ENCODE data around the gene KIZ.

Gene KIZ

DNA sequence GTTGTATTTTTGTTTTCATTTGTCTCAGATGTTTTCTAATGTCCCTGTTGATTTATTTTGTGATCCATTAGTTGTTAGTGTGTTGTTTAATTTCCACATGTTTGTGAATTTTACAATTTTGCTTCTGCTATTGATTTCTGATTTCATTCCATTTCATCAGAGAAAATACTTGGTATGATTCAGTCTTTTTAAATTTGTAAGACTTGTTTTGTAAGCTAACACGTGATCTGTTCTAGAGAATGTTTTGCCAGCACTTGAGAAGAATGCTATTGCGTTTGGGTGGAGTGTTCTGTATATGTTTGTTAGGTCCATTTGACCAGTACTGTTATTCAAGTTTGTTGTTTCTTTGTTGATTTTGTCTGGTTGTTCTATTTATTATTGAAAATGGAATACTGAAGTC lies 53.9 kb downstream of the KIZ start:
- DNase-seq: no peak

DNA sequence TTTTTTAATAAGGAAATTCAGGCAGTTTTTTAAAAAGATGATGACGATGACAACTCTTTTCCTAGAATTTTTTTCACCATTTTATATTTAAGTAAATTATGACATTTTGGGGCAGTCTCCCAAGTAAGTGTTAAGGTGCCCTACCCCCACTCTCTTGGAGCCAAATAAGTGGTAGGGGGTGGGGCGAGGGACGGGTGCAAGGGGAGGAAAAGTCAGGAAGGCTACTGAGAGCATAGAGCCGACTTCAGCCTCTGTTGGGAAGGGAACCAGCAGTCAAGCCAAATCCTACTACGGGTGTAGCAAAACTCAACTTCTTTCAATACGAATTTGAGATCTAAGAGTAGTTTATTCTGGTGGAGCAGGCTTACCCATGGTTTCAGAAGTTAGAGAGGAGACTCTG lies 54.4 kb downstream of the KIZ start:
- no peak for DNase-seq

DNA sequence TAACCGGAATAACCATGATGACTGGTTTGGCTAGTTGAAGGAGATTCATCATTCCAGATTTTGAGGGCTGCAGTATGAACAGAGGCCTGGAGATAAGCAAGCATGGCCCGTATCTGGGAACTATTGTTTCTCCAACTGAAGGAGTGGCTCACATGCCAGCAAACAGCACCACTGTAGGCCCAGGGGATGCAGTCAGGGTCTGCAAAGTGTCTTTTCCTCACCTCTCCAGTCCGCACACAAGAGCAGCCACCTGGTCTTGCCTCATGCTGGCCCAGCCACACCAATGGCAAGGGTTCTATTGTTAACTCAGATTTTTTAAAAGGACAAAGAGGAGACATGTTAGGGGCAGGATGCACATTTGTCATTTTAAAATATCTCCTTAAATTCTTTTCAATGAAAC lies 55.1 kb downstream of the KIZ start:
- no peak for DNase-seq

DNA sequence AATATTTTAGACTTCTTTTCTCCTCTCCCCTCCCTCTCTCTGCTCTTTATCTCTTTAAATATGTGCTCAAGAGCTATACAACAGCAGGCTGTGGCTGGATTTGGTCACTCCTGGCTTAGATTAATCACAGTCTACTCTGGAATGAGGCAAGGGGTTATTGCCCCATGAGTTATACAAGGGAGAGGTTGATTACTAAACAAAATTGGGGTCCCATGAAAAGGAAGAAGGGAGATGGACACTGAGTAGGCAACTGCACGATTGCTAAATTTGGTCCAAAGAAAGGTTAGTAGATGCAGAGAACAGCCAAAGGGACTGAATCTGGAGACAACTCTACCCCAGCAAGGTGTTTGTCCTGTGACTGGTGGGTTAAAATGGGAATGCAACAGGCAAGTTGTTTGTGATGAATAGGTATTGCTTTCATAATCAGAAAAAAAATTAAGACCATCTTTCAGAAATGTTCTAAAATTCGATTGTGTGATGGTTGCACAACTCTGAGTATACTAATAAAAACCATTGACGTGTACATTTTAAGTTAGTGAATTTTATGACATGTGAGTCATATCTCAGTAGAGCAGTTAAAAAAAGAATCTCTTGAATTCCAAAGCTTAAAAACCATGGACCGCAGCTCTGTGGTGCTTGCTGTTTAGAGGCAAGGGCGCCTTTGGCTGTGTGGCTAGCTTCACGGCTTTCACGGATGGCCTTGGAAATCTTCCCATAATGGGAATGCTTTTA lies 57.1 kb downstream of the KIZ start:
- DNase-seq: no peak

DNA sequence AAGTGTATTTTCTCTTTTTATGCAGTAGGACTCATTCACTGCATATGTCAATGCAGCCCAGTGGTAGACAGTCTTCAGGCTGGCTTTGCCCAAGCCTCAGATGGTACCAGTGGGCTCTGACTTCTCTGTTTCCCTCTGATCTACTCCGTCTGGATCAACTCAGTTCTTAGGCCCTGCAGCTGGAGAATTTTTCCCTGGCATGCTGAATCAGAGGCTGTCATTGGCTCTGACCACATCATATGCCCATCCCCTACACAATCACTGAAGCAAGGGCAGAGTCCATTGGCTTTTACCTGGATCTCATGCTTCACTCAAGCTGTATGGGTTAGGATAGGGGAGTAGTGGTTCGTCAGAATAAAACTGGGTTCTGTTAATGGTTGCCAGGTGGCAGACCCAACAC lies 57.8 kb downstream of the KIZ start:
- DNase-seq: no peak

DNA sequence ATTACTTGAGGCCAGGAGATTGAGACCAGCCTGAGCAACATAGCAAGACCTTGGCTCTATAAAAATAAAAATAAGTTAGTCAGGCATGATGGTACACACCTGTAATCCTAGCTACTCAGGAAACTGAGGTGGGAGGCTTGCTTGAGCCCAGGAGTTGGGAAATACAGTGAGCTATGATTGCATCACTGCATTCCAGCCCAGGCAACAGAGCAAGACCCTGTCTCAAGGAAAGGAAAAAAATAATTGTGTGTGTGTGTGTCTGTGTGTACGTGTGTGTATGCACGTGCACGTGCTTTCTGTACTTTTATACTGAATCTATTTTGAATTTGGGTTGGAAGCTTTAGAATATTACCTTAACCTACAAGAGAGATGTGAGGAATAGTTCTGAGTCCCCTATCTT lies 58.9 kb downstream of the KIZ start:
- no peak for DNase-seq

DNA sequence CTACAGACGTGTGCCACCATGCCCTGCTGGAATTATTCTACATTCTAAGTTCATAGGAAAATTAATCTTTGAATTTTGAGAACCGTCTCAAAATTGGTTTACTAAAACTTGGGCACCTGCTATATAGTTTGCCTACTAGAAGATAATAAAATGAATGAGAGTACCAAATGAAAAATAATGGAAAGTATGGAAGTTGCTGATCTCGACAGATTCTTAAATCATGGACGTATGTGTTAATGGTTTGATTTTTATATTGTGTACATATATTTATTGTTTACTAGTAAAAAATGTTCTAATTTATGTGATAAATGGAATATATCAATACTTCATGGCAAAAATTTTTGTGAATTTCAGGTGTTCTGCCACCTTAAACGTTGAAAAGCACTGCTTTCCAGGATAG lies 60.0 kb downstream of the KIZ start:
- DNase-seq: no peak

DNA sequence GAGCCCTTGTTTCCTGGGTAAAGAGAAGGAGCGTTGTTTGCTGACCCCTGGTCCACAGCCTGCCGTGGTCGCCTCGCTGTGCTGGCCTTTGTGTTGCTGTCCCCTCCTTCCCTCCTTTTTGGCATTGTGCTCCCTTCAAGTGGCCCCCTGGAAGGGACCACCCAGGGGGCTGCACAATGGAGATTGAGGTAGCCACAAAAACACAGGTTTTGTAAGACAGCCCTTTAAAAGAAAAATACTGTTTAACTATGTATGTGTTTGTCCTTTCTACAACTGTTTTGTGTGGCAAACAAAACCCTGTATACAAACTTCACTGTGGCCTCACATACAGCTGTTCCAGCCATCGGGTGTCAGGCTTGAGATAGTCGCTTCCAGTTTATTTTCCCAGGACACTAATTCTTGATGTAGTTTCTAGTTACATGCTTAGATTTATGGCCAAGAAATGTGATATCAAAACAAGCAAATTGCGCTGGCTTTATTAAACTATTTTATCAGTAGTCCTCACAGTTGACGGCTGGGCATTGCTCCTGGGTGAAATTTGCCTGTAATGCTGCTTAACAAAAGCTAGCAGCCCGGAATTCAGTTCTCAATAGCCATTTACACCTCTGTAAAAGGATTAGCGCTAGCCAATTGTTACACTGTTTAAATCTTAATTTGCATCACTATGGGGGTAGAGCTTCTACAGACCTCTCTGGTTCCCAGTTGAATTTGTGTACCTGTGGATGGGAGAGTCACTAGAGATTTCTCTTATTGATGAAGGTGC lies 64.1 kb downstream of the KIZ start:
- peak; percentile 84 for DNase-seq

DNA sequence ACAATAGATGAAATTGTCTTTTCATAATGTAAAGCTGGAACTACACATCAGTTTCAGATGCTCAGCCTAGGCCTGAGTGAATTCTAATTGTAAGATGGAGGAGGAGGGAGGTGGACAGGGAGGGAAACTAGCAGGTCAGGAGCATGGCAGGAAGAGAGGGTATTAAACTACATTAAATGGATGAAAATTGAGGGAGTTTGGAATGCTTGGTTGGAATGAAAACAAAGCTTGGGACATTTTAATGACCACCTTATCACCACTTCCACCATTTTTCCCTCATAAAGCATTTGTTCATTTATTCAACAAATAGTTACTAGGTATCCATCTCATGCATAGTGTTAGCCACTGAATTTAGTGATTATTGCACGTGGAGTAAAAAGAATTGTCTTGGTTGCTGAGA lies 65.0 kb downstream of the KIZ start:
- DNase-seq: no peak

DNA sequence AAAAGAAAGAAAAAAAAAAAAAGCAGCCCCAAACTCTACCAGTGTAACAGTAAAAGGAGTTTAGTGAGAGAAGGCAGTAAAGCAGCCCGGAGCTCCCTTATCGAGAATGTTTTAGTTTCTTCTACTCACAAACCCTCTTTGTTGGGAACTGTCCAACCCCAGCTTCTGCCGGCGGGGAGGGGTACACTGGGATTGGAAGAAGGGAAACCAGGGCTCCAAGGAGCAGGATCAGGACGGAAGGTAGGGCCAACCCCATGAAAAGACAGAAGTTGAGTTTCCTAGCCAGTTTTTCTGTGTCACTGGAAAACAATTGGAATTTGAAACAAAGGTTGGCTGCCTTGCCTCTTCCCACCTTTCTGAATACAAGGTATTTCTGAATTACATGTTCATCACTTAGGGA lies 66.0 kb downstream of the KIZ start:
- no peak for DNase-seq

DNA sequence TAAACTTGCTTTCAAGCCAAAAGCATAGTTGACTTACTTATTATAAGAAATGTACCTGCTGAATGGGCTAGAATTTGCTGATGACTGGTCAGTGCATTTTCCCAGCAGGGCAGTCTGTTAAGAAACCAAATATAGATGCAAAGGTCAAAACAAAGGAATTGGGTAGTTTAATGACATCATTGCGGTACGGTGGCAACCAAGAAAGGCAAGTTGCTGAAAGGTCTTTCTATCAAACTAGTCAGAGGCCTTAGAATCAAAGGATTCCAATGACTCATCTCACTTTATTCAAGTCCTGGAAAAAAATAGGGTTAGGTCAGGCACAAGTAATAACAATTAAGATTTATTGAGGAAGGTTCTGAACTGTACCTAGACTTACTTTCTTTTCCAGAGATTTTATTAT lies 76.4 kb downstream of the KIZ start:
- no peak for DNase-seq

DNA sequence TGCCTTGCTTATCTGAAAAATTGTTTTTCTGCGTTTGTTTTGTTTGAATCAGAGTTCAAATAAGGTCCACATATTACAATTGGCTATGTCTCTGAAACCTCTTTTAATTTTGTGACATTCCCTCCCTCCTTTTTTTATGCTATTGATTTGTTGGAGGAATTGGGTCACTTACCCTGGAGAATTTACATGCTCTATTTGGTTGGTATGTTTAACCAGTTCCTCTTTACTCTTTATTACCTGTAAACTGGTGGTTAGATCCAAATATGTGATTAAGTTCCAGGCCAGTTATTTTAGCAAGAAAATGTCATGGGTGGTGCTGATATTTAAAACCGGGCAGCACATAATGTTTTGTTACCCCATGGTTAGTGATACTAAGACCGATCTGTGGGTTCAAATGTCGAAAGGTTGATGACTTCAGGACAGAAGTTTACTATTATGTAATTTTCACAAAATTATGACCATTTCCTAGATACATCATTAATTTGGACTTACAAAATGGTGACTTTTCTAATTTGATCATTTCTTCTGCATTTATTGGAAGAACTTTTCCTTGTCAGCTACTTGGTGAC lies 77.3 kb downstream of the KIZ start:
- no peak for DNase-seq

DNA sequence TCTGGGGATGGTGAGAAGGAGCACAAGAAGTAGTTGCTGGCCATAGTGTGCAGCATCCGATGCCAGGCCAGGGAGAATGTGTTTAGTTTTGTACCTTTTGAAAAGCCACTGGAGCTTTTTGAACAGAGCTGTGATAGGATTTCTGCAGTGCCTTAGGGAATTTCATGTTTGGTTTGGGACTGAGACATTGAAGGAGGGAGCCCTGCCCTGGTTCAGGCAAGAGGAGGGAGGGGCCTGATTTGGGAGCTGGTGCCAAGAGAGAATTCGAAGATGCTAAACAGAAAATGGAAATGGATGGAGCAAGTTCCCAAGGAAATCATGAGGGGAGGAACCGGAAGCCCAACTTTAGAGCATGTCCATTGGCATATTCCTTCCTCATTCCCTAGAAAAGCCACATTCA lies 80.7 kb downstream of the KIZ start:
- DNase-seq: no peak

DNA sequence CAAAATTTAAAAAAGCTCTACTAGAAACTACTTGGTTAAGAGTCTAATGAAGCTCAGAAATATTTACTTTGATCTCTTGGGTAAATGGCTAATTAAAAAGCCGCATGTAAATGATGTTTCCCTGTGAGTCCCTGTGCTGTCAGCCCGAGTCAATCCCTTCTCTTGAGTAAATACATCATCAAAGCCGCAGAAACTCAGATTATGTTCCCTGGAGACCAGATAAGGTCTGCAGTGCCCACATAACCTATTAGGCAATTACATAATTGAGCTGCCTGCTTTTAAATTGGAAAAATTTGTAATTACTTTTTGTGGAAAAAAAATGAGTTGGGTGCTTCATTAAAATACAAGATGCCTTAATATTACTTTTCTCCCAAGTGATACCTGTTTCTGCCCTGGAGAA lies 83.1 kb downstream of the KIZ start:
- no peak for DNase-seq

DNA sequence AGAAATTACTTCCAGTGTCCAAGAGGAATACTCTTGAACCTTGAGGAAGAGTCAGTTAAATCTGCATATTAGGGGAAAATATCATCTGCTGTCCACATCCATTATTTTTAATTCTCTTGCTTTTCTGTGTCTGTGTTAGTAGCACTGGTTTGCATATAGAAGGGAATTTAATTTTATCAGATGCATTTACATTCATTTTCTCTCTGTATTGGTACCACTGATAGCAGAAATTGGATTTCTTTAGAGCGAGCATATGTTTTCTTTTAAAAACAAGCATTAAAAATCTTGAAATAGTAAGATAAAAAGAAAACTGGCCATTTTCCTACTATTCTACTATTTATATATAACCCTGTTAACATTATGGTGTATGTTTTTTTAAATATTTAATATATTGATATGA lies 83.8 kb downstream of the KIZ start:
- no peak for DNase-seq

DNA sequence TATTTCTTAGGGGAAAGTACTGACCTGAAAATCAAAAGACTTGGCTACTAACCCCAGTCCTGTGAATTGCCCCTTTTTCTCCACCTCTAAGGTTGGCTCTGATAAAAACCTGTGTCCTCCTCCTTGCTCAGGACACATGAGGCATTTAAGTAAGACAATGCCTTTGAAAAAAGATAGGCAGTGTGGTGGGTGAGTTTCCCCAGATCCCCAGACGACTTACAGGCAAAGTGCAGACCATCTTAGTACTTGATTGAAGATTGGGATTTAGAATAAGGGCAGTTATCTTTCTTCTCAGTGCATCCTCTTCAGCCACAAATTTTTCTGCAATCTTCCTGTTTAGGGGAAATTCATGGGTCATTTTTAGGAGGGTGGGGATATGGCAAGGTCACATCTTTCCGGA lies 87.8 kb downstream of the KIZ start:
- DNase-seq: no peak

DNA sequence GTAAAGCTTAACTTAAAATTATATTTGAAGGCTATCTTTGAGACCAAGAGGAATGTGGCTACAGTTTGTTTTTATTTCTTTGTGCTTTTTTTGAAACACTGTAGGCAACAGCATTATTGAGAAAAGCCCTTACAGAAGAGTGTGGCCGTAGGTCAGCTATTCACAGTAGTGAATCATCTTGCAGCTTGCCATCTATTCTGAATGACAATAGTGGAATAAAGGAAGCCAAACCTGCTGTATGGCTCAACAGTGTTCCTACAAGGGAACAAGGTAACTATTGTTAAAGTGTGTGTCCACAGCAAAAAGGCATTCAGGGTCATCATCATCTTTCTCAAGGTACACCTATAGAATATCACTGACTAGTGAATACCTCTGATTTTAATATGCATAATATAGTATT lies 88.5 kb downstream of the KIZ start:
- DNase-seq: no peak

DNA sequence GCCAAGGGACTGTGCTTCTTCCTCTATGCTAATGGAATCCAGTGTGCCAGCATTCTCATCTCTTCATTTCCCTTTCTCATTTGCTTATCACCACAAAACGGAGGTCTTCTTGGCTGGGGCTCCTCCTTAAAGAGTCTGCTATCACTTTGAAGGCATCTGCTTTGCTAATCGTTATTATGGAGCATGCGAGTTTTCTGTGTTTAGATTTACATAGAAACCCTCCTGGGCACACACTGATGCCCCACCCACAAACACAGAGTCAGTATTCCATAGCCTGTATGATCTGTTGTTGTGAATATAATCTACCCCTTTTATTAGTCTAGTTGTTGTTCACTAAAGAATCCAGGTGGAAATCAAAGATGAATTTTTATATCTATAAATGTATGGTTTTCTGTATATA lies 93.8 kb downstream of the KIZ start:
- DNase-seq: no peak

DNA sequence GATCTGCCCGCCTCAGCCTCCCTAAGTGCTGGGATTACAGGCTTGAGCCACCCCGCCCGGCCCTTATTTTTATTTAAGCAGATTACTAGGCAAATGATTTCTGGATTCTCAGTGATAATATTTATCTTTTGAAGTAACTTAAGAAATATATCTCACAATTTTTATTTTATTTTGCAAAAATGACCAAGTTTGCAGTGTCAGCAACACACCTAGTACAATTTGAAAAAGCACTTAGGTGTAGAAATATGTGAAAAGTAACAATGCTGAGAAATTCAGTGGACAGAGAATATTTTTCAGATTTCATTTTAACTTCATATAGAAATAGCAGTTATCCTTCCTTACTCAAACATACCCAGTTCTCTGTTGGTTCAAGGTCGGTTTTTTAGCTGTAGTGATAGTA lies 98.3 kb downstream of the KIZ start:
- no peak for DNase-seq

DNA sequence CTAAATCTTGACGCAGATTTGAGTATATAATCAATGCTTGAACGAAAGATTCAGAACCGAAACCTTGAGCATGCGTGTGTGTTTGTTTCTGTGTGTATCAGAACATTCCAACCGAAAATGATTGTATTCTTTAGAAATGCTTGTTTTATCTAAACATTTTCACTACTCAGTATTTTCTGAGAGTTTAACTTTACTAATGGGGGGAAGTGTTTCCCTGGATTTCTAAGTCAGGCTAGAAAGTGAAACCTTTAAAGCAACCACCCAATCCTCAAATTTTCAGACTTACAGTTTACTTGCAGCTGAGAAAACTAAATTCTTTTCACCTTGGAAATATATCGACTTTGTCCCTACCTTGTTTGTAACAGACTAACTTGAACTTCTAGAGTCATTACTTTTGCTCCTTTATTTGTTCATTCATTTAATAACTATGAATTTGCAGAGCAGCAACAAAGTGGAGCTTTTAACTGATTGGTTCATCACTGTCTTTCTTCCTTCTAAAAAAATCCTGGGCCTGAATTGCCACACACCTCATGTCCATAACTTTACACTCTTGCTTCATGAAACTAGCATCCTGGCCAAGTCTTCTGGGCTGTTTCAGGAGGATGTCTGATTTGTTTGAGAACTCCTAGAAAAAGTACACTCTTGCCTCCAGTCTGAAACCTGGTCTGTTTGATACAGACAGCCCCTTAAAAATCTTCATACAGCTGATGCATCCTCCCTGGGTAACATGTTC lies 99.5 kb downstream of the KIZ start:
- no peak for DNase-seq

DNA sequence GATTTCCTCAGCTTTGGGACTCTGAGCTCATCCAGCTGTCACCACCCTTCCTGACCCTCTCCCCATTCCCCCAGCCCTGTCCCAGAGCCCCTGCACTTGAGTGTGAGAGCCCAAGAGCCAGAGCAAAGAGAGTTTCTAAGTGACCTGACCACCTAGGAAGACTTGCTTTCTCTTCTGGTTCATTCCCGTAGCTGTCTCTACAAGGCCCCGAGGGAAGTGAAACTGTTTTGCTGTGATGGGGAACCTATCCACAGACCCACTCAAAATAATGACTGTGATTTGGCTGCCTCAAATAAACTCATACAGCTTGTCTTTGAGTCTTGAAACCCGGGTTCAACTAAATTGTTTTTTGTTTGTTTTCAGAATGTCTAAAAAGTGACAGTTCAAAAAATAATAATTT lies 102.6 kb downstream of the KIZ start:
- no peak for DNase-seq

DNA sequence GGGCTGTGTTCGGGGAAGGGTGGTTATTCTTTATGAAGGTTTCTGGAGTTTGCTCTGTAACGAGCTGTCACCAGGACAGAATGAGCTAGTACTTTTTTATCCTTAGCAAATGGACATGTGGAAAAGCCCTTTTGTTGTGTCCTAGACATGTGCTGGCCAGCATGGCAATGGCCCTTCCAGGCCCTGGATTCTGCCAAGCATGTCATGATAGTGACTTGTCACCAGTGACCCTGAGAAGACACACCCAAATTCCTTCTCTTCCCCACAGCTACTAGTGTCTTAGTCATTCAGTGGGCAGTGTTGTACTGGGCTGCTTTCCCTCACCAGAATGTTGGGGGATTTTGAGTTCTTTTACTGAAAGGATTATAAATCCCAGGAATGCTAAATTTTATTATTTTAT lies 103.3 kb downstream of the KIZ start:
- DNase-seq: no peak

DNA sequence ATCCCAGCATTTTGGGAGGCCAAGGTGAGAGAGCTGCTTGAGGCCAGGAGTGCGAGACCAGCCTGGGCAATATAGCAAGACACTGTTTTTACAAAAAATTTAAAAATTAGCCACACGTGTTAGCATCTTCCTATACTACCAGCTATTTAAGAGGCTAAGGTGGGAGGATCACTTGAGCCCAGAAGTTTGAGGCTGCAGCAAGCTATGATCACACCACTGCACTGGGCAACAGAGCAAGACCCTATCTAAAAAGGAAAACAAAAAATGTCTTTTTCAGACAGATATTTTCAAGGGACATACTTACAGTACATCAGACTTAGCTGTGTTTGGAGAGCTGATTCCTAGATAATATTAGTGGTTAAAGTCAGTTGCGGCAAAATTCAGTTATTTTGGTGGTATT lies 104.3 kb downstream of the KIZ start:
- DNase-seq: no peak

DNA sequence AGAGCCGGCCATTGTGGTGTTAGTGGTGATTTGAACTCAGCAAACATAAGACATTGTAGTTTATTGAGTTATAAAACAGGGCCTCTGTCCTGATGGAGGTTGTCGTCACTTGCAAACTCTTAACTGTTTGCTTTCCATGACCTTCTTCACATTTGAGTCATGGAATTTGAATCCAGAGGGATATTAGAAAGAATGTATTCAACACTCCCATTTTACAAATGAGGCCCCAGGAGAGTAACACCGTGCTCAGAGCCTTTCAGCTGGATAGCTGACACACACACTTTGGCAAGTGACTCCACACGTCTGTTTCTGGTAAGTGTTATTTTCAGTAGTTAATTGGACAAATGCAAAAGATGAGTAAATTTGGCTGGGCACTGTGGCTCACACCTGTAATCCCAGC lies 104.8 kb downstream of the KIZ start:
- no peak for DNase-seq
